Measurements from ENCODE around the gene SPATA2L. TPM values are rescaled to one million over a fixed set of nuclear protein-coding genes. Genes with fewer than 3 reads are reported as not detected.
"Not testable (repeated sequence)": the region's sequence is repeated elsewhere in the genome, so short reads cannot be mapped to it uniquely, and the experiment has no call there.

SPATA2L gene
- total RNA-seq, 1 donor from 2014 or later = 12.1 TPM

DNA sequence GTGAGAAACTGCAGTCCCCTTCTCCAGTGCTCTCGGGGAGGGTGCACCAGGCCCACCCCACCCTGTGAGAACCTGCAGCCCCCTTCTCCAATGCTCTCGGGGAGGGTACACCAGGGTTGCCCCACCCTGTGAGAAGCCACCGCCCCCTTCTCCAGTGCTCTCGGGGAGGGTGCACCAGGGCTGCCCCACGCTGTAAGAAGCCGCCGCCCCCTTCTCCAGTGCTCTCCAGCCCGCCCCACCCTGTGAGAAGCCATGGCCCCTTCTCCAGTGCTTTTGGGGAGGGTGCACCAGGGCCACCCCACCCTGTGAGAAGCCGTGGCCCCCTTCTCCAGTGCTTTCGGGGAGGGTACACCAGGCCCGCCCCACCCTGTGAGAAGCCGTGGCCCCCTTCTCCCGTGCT is 31.8 kb downstream of the SPATA2L start:
- Histone ChIP-seq H3K36me3 (ENCODE audit: control insufficient read depth, insufficient read depth, low read length) (no peaks in the 10 kb centered on the region), H3K27me3 (ENCODE audit: control insufficient read depth, insufficient read depth, low read length) (no peaks in the 10 kb centered on the region), H3K4me3 (ENCODE audit: low read depth, low read length) (no peak overlapping the region)
- DNase-seq (ENCODE audit: low read depth) (no peak), FAIRE-seq (no peak)
- TF ChIP-seq, protein P1, sequence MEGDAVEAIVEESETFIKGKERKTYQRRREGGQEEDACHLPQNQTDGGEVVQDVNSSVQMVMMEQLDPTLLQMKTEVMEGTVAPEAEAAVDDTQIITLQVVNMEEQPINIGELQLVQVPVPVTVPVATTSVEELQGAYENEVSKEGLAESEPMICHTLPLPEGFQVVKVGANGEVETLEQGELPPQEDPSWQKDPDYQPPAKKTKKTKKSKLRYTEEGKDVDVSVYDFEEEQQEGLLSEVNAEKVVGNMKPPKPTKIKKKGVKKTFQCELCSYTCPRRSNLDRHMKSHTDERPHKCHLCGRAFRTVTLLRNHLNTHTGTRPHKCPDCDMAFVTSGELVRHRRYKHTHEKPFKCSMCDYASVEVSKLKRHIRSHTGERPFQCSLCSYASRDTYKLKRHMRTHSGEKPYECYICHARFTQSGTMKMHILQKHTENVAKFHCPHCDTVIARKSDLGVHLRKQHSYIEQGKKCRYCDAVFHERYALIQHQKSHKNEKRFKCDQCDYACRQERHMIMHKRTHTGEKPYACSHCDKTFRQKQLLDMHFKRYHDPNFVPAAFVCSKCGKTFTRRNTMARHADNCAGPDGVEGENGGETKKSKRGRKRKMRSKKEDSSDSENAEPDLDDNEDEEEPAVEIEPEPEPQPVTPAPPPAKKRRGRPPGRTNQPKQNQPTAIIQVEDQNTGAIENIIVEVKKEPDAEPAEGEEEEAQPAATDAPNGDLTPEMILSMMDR (IDR thresholded peaks at IDR 0.05; ENCODE audit: insufficient read depth, low read length, severe bottlenecking) = no peak

DNA sequence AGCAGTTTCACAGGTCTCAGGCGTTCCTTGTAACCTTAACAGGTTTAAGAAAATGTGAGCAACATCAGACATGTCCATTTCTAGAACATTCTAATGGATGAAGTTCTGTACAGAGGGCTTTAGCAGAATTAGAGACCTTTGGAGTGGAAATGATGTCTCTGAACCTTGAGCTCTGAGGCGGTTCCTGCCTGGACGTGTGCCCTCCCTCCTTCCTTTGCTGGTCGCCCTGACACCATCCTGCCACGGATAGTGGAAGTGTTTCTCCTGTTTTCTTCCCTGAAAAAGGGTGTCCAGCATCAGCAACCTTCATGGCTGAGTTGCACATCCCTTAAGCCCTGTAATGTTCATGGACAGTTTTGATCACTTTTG is 32.7 kb downstream of the SPATA2L start:
- Histone ChIP-seq H3K4me3 (ENCODE audit: low read depth, low read length) (peak overlapping the region; percentile 32), H3K36me3 (ENCODE audit: control insufficient read depth, insufficient read depth, low read length) (no peaks in the 10 kb centered on the region), H3K27me3 (ENCODE audit: control insufficient read depth, insufficient read depth, low read length) (no peaks in the 10 kb centered on the region)
- TF ChIP-seq, protein P1 (IDR thresholded peaks at IDR 0.05; ENCODE audit: insufficient read depth, low read length, severe bottlenecking) = no peak
- no peak for DNase-seq (ENCODE audit: low read depth)
- no peak for FAIRE-seq

DNA sequence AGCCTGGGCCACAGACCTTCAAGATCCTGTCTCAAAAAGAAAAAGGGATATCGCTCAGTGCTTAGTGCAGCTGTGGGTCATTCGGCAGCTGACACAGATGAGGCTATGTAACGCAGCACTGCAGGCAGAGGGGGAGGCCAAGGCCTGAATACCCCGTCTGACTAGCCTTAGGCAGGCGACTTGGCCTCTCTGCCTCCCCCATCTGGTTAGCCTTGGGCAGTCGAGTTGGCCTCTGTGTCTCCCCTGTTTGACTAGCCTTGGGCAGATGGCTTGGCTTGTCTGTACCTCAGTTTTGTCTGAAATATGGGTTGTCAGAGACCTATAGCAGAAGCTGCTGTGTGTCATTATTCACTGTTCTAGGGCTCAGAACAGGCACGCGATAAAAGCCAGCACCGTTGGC is 33.9 kb downstream of the SPATA2L start:
- H3K27me3 ChIP-seq (ENCODE audit: control insufficient read depth, insufficient read depth, low read length) = no peaks in the 10 kb centered on the region
- TF ChIP-seq, protein P1 (IDR thresholded peaks at IDR 0.05; ENCODE audit: insufficient read depth, low read length, severe bottlenecking) = no peak
- no peak for FAIRE-seq
- peaks cover 2% of the 10 kb centered on the region for H3K36me3 ChIP-seq (ENCODE audit: control insufficient read depth, insufficient read depth, low read length)
- DNase-seq (ENCODE audit: low read depth) = no peak
- H3K4me3 ChIP-seq (ENCODE audit: low read depth, low read length) = no peak overlapping the region

GRCh38 chr16:89667000-89667399 is 34.5 kb downstream of the SPATA2L start:
- not testable (repeated sequence) for H3K4me3 ChIP-seq (ENCODE audit: low read depth, low read length); DNase-seq (ENCODE audit: low read depth); H3K27me3 ChIP-seq (ENCODE audit: control insufficient read depth, insufficient read depth, low read length); FAIRE-seq; H3K36me3 ChIP-seq (ENCODE audit: control insufficient read depth, insufficient read depth, low read length)
- TF ChIP-seq, protein P1 (IDR thresholded peaks at IDR 0.05; ENCODE audit: insufficient read depth, low read length, severe bottlenecking) = peak; percentile 37

DNA sequence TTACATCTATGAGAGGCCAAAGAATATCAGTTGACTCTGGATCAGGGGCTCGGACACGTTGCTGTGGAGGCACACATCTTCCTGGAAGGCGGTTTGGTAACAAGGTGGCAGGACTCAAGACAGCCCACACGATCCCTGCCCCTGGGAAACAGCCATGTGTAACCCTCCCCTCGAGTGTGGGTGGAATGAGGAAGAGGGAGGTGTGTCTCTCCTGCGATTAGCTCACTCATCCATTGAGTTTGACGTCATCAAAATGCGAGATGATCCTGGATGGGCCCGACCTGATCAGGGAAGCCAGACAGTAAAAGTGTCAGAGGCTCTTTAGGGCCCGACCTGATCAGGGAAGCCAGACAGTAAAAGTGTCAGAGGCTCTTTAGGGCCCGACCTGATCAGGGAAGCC is 37.3 kb downstream of the SPATA2L start:
- not testable (repeated sequence) for H3K4me3 ChIP-seq (ENCODE audit: low read depth, low read length); FAIRE-seq; H3K27me3 ChIP-seq (ENCODE audit: control insufficient read depth, insufficient read depth, low read length); DNase-seq (ENCODE audit: low read depth); H3K36me3 ChIP-seq (ENCODE audit: control insufficient read depth, insufficient read depth, low read length)

GRCh38 chr16:89661215-89661614 is 40.3 kb downstream of the SPATA2L start:
- Histone ChIP-seq H3K27me3 (ENCODE audit: control insufficient read depth, insufficient read depth, low read length) (no peaks in the 10 kb centered on the region), H3K4me3 (ENCODE audit: low read depth, low read length) (no peak overlapping the region), H3K36me3 (ENCODE audit: control insufficient read depth, insufficient read depth, low read length) (peaks cover 3% of the 10 kb centered on the region)
- DNase-seq (ENCODE audit: low read depth) (no peak), FAIRE-seq (no peak)
- TF ChIP-seq, protein P1 (IDR thresholded peaks at IDR 0.05; ENCODE audit: insufficient read depth, low read length, severe bottlenecking) = no peak
